HG03571 (cell line): ENCODE results near the gene OR2T10.
"Not testable (repeated sequence)": the region's sequence is repeated elsewhere in the genome, so short reads cannot be mapped to it uniquely, and the experiment has no call there.

Source experiments
- ATAC-seq: cut with Tn5 transposase; IDR thresholded peaks from one replicate; pipeline ENCODE4 v1.9.1; 2021; ENCODE audit not compliant: unreplicated experiment

OR2T10 gene

GRCh38 chr1:248596615-248597014 lies 885 bp downstream of the OR2T10 start:
- no peak for ATAC-seq

GRCh38 chr1:248593226-248593625 lies 4.3 kb downstream of the OR2T10 start:
- ATAC-seq = no peak

GRCh38 chr1:248592655-248593054 lies 4.8 kb downstream of the OR2T10 start:
- ATAC-seq = no peak

GRCh38 chr1:248590055-248590454 lies 7.4 kb downstream of the OR2T10 start:
- ATAC-seq = no peak

- ATAC-seq = no peak
These were observed 8.2 kb downstream of the OR2T10 start for GRCh38 chr1:248589334-248589733.

- ATAC-seq = no peak
These were observed 12.2 kb downstream of the OR2T10 start for GRCh38 chr1:248585266-248585665.

- no peak for ATAC-seq
These were observed 21.1 kb downstream of the OR2T10 start for GRCh38 chr1:248576260-248576980.

- not testable (repeated sequence) for ATAC-seq
These were observed 22.8 kb downstream of the OR2T10 start, which contains the start of gene OR2T34 for GRCh38 chr1:248574657-248575056. TSS of gene OR2T34 (minus strand) at chr1:248574757. CDS start at chr1:248574757, 0 bp downstream.

GRCh38 chr1:248573856-248574255 lies 23.6 kb downstream of the OR2T10 start:
- ATAC-seq = not testable (repeated sequence)

- ATAC-seq = peak; percentile 58
These were observed 25.5 kb downstream of the OR2T10 start for GRCh38 chr1:248572049-248572448.

- not testable (repeated sequence) for ATAC-seq
These were observed 26.7 kb downstream of the OR2T10 start for GRCh38 chr1:248570811-248571210.

GRCh38 chr1:248569049-248569448 lies 28.5 kb downstream of the OR2T10 start:
- ATAC-seq = not testable (repeated sequence)

GRCh38 chr1:248565530-248566373 lies 31.7 kb downstream of the OR2T10 start:
- ATAC-seq = peak; percentile 62

- ATAC-seq = not testable (repeated sequence)
These were observed 34.8 kb downstream of the OR2T10 start, which contains the start of gene OR2T29 for GRCh38 chr1:248562672-248563071. TSS of gene OR2T29 (minus strand) at chr1:248562772. CDS start at chr1:248559491, 3,281 bp downstream.

GRCh38 chr1:248551027-248551426 lies 46.5 kb downstream of the OR2T10 start:
- ATAC-seq = not testable (repeated sequence)

GRCh38 chr1:248547383-248547782 lies 50.1 kb downstream of the OR2T10 start:
- not testable (repeated sequence) for ATAC-seq
